NCI-H187 (cell line): ENCODE results near the gene DNAJC1.

Source experiments
- DNase-seq, 2 experiments: peaks; one replicate each; lab custom pipeline; 2025; lab: John Stamatoyannopoulos, UW

The DNAJC1 gene

DNA sequence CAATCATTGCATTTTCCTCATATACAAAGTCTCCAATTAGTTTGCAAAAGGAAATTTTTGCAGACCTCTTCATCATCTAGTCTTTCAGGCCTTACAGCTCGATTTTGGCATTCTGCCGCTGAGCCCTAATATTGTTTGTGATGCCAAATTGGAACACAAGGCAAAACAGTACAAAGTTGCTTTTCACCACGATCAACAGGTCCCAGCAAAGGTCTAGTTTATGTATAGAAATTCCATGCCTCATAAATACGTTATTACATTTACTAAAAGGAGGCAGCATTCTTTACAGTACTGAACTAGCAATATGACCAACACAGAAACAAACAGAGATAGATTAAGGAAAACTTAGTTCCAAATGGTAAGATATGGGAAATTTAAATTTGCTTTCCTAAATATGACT is 7.0 kb upstream of the DNAJC1 start:
- DNase-seq = no peak

DNA sequence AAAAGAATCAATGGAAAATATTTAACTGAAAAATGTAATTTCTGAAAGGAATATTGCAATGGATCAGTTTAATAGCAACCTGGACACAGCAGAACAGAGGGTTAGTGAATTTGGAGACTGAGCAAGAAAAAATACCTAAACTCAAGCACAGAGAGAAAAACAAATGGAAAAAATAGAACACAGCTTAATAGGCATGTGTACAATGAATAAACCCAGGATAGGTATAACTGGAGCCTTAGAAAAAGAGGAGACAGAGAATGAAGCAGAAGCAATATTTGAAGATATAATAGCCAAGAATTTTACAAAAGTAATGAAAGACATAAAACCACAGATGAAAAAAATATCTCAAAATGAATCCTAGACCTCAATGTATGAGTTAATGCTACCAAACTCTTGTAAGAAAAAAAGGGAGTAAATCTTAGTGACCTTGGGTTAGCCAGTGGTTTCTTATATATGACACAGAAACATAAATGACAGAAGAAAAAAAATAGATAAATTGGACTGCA is 2.9 kb upstream of the DNAJC1 start:
- no peak for DNase-seq

DNA sequence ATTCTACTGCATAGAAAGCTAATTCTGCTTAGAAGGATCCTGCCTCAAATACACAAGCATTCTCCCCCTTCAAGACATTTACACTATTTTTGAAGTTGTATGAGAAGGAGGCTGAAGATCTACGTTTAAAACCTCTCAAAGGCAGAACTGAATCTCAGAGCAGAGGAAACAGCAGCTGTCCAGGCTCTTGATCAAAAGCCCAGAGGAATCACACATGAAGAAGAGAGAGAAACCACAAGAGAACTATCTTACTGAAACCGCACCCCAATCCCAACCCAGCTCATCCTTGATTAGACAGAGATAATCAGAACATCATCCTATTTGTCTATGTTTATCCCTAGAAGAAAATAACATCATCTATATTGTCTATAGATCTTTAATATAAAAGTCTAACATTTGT is 2.2 kb upstream of the DNAJC1 start:
- DNase-seq = no peak

DNA sequence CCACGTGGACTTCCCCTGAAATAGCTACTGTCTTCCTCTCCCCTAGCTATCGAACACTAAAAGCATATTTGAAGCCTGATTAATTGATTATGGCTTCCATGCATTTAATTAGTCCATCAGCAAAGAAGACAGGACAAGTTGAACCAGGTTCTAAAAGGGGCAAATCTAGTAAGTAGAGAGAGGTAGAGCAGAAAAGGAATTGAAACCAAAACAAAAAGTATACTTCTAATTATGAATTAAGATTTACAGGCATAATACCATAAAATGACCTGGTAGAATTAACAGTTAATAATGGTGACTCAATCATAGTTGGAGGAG is 393 bp upstream of the DNAJC1 start:
- no peak for DNase-seq

DNA sequence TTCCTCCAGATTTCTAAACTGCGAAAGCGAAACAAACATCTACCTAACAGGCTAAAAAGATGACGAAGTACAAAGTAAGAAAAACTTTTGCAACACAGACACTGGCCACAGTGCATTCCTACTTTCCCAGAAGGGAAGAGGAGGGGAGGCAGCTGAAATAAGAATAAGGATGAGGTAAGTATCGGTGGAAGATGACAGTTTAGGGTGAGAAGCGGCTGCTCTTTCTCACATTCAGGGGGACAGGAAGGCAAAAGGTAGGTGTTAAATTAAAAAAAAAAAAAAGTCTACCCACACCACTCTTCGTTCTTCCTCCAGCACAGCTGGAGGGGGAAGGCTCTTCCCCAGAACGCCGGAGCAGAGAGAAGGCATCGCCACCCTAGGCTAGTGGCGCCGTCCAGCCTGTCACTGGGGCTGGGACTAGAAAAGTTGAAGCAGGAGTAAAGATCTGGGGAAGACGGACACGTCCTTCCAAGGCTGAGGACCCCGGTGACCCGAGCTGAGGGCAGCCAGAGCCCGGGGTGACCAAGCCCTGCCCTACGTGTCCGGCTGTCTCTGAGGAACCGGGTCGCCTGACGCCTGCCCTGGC is 846 bp downstream of the DNAJC1 start:
- no peak for DNase-seq

DNA sequence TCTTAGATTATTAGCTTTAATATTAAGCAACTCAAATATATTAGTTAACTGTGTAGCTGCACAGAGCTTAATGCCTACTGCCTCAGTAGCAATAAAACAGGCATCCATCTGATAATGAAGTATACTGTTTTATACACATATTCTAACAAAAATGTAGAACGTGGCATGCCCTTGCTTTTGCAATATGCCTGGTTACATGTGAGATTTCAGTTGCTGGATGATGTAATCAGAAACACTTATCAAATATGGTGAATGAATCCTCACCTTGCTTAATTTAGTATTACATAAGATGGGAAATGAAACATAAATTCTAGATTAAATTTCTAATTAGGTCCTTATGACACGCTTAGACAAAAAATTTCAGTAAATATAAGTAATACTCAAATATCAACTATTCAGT is 8.0 kb downstream of the DNAJC1 start:
- DNase-seq = no peak

DNA sequence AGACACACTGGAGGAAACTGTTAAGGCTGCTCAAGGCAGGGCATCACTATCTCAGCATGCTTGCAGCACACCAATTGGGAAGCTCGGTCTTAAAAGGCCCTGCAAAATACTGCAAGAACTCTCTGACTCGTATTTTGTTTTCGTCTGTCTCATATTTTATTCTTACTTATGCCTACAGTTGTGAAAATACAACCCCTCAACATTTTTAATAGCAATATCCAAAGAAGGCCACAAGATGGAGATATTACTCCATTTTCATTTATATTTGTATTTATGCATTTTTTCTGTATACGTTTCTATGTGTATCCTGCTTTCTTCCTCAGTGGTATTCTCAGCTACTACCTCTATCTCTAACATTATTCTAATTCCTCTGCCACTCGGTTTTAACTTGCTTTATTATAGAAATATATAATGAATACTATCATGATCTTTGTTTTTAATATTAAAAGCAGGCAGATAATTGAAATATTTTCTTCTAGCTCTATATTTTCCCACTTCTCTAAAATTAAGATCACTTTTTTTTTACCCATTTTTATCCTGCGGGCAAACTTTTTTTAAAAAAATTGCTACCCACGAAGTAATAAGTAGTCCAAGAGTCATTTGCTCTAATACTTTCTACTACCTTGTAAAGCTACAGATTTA is 10.0 kb downstream of the DNAJC1 start:
- DNase-seq = no peak

DNA sequence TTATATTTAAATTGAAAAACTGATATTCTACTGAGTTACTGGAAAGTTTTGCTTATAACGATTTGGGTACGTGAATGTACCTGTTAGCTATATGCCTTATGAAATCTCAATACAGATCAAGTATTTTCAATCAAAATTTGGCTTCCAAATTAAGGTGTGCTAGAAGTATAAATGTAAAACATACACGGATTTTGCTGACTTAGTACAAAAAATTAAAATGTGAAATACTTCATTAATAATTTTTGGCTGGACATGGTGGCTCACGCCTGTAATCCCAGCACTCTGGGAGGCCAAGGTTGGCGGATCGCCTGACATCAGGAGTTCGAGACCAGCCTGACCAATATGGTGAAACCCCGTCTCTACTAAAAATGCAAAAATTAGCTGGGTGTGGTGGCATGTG is 11.7 kb downstream of the DNAJC1 start:
- no peak for DNase-seq

DNA sequence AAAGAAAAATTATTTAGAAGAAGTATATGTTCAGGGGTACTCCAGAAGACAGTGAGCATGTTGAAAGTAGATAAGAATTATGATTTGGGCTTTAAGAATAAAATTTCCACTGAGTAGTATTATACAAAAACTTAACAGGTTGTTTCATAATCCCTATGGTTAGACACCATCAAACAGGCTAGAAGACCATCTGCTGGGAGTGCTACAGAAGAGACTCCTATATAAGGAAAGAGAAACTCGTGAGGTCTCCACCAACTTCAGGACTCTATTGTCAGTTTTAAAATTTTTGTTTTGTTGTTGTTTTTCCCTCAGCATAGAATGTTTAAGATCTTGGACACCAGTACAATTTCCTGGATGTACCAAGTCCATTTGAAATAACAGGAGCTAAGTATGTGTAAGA is 13.1 kb downstream of the DNAJC1 start:
- DNase-seq = no peak

DNA sequence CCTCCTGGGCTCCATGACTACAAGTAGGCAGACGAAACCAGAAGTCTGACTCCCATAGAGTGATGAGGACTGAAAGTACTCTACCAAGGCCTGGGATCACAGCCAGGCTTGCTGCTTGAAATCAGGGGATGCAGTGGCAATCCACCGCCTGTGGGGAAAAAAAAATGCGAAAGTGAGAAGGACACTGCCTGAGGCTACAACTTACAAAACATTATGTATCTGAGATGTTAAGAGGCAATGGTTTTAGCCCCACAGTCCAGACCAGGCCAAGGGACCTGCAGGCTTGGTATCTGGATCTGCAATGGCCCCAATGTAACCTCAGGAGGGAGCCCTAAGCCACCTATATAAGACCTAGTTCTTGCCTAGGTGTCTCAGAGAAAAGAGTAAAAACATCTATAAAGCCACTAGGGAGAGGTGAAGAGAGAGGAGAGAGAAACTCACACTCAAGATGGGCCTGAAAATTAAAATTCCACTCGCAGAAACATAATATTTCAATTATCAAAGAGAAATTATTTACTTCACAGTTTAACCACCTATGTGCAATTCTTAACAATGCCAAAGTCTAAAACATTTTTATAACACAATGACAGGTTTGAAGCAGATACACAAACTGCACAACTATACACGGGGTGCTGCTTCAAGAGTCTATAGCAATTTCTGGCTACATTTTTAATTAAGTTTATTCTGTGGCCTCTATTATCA is 13.9 kb downstream of the DNAJC1 start:
- no peak for DNase-seq

DNA sequence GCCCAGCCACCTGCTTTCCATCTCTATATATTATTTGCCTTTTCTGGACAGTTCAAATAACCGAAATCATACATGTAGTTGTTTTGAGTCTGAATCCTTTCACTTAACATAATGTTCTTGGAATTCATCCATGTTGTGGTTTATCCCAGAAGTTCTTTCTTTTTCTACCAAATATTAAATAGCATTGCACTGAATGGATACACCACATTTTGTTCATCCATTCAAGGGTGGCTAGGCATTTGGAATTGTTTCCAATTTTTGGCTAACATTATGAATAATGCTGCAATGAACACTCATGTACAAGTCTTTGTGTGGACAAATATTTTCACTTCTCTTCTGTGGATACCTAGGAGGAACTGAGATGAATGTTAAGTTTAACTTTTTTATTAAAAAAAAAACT is 18.0 kb downstream of the DNAJC1 start:
- no peak for DNase-seq

DNA sequence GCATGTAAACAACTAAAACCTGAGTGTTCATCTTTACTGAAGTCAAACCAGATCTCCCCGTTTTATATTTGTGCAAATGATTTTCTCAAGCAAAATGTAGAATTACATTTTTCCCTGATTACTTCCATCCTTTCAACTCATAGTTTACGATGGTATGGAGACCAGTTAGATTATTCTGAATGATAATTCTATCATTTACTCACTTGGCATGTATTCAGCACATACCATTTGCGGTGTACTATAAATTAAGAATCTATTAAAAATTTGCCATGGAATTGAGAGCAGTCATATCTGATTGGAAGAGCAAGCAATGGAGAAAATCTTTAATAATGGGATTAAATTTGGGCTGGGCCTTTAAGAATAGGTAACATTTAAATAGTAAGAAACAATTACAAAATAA is 22.4 kb downstream of the DNAJC1 start:
- DNase-seq = no peak

DNA sequence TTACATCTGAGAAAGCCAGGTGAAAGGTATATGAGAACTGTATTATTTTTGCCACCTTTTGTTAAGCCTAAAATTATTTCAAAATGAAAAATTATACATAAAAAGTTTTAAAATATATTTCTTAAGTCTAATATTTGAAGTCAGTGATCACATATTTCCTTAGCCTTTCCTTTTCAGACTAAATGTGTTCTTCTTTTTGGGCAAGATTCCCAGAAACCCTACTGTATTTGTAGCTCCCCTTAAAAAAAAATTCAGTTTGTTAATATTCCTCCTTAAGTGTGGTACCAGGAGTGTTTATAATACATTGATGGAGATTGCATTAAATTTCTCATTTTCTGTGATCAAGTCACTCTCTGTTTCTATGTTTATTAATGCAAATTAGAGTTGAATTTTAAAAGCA is 22.8 kb downstream of the DNAJC1 start:
- DNase-seq = no peak

DNA sequence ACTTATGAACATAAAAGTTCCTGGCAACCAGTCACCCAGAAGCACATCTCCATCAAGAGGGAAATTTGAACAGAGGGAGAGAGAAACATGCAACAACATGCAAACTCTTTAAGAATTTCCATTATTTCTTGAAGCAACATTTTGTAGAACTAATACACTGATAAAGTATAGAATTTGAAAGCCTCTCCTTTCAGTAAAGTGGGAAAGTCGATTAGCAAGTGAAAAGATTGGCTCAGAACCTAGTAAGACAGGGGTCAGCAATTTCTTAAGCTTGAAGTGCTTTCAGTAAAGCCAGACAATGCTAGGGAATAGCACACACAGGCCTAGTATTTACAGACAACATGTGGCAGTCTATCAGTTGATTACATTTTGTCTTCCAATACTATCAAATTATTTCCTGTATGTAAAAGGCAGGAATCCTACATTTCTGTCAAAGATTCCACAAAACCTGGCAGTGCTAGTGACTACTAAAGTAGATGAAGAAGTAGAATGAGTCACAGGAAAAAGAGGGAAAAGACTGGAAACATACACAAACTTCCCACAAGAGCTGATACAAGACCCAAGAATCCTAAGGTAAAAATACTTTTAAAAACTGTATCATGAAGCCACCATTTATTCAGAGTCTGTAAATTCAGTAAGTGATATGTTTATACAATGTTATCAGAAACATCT is 25.2 kb downstream of the DNAJC1 start:
- no peak for DNase-seq

DNA sequence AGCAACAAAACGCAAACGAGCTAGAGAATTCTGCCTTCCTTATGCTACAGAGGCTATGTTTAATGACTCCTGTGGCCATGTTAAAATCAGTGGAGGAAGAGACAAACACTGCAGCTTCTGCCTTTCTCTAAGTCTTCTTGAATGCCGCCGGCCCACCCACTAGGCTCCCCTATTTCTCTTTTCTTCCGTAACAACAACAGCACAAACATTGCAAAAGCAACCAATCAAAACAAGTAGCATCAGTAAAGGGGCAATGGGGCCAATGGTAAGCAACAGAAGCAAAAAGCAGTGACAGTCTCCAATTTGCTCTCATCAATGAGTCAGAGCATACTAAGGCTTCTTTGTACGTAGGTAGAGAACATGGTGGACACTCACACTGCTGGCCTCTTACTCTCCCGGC is 26.8 kb downstream of the DNAJC1 start:
- DNase-seq = no peak

DNA sequence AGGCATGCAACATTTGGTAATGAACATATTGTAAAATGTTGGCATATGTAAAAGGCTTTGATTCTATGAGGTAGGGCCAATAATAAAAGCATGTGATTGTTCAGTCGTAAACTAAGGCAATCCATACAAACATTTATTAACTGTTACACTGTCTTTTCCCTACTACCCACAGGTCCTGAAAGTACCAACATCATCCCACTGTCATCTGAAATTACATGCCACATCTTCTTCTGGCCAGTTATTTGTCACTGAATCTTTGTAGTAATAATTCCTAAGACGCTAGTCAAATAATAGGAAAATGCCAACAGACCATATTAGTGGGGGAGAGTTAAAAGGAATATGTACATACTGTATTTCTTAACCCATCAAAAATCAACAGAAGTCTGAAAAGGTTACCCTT is 27.2 kb downstream of the DNAJC1 start:
- DNase-seq = no peak

DNA sequence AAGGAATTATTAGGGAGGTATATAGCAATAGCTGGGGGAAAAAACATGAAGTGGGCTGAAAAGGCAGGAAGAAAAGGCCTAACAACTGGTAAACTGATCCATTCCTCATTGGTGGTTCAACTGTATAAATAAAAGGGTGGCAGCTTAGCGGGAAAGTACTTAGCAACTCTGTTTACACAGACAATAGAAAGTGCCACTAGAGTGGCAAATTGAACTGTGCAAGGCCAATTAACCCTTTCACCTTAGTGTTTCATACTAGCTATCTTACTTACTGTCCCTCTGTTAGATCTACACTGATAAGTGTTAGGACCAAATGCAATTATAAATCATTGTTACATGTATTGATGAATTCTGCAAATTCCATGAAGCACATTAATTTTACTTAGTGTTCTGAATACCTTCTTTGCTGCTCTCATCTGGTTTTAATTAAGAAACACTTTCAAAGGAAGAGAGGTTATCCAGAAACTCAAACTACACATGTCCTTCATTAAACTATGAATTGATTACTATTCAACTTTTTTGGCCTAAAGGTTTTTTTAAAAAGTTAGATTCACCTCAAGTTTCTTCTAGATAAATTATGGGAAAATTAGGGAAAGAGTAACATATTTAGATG is 28.0 kb downstream of the DNAJC1 start:
- DNase-seq = peak; percentile 24 to 58

DNA sequence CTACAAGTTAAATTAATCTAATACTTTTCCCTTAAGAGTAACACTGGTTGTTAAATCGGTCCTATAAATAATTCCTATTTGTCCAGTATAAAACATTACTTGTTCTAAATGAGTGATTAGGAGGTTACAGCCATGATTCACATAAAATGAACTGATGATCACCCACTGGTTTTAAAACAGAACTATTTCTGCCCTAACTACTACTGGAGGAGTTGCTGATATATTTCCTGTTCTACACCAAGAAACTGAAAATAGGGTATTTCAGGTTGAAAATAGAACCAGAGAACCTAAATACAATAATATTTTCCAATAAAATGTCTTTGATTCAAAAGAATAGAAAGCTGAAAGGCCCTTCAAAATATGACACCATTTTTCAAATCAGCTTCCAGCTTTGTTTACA is 30.9 kb downstream of the DNAJC1 start:
- DNase-seq = no peak

DNA sequence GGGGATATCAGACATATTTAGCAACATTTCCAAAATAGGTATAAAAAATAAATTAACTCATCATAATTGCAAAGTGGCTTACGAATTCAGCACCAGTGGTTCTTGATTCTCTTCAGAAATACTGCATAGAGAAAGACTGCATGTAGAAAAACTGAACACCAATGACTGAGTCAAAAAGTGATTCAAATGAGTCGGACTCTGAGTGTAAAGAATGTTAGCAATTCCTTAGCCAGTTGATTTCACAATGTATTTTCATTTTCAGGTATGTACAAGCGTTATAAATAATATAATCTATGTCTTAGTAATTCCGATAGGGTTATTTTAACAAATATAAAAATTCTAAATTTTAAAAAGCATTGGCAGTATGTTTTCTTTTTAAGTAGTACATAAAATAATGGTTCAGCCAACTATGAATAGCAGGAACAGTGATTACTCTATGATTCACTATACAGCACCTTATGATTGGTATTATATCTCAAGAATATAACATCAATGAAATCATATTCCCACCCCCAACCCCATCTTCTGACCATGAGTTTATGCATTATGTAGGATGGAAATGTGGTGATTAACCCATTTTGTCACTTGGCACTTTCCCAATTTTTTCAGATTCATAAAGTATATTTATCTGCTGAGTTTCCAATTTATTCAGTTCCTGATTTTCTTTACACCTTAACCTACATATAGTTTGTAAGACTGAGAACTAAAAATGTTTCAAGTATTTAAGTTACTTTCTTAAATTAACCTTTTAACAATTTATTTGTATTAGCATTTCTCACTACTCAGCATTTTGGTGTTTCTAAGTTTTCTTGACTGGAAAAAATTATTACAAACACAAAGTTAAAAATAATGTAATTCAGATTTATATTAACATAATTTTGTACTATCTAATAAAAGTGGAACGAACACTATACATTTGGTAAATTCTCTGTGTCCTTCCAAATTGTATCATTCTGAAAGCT is 33.9 kb downstream of the DNAJC1 start:
- no peak for DNase-seq

DNA sequence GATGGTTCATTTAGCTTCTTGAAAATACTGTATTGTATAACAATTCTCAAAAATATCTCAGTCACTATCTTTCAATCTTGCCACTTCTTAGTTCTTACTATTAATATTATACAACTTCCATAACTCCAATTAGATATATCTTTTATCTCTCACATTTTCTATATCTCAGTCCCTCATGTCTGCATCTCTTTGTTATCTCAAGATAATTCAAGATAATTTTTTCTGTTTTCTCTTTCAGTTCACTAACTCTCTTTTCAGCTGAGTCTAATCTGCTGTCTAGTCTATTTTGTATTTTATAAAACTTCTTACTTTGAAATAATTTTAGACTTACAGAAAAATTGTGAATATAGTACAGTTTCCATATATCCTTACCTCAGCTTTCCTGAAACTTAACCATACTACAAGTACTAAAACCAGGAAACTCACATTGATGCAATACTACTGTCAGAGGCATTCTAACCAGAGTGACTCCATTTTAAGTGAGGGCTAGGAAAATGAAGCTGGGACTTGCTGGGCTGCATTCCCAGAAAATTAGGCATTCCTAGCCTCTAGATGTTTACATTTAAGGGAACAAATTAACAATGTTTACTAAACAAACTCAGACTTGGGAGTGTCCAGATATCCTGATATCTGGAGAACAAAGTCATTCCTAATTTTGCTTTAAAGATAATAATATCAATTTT is 38.4 kb downstream of the DNAJC1 start:
- DNase-seq = no peak

DNA sequence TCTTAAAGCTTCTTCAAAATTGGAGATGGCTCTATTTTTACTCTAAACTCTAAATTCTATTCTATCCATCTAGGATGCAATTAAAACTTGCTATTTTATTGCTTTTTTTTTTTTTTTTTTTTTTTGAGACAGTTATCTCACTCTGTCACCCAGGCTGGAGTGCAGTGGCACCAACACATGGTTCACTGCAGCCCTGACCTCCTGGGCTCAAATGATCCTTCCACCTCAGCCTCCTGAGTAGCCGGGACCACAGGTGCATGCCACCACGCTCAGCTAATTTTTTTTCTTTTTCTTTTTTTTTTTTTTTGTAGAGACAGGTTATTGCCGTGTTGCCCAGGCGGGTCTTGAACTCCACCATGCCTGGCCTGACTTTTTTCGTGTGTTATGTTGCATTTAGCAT is 41.2 kb downstream of the DNAJC1 start:
- DNase-seq = no peak
